GM21737 (cell line): Measurements from ENCODE around the gene LBH.

Experiments
- ATAC-seq: cut with Tn5 transposase; IDR thresholded peaks from one replicate; pipeline ENCODE4 v1.9.1; 2021; ENCODE audit warnings: mild to moderate bottlenecking, moderate library complexity; ENCODE audit not compliant: unreplicated experiment

The LBH gene

GRCh38 chr2:30231212-30231995 is at the start of gene LBH:
Gene LBH (plus strand): TSS chr2:30231534. CDS start chr2:30231739, 205 bp downstream.
- ATAC-seq = peak; percentile 47

DNA sequence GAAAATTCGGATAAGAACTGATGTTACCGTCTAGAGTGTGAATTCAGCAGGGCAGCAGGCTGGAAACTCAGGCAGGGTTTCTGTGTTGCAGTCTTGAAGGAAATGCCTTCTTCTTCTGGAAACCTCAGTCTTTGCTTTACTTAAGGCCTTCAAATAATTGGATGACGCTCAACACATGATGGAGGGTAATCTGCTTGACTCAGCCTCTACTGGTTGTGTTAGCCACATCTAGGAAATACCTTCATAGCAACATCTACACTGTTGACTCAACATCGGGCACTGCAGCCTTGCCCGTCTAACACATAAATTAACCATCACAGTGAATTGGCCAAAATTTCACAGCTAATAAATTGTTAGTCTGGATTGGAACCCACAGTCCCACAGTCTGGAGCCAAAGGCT is 47.3 kb upstream of the LBH start:
- ATAC-seq = no peak

DNA sequence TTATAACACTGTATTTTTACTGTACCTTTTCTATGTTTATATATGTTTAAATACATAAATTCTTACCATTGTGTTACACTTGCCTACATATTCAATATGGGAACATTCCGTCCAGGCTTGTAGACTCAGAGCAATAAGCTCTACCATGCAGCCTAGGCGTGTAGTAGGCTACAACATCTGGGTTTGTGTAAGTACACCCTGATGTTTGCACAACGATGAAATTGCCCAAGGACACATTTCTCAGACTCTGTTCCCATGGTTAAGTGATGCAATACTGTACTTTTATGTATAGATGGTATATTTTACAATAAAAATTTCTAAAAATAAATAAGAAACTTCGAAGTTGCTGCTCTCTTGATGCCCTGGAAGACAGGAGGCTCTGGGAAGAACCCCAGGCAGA is 46.2 kb upstream of the LBH start:
- ATAC-seq = no peak

- ATAC-seq = no peak
These were observed 43.0 kb upstream of the LBH start for GRCh38 chr2:30188292-30188691.

DNA sequence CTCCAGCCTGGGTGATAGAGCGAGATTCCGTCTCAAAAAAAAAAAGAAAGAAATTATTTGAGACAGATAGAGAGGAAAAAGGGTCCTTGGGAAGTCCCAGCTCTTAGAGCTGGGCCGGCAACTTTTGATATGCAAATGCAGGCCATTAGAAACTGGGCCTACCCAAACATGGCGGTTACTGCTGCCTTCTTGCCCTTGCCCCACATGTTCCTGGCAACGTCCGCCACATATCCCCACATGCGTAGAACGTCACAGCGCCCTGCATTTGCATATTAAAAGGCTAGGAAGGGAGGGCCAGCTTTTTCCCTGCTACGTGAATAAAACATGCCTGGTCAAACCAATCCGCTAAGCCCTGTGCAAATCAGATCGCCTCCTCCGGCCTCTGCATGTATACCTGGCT is 40.7 kb upstream of the LBH start:
- no peak for ATAC-seq

DNA sequence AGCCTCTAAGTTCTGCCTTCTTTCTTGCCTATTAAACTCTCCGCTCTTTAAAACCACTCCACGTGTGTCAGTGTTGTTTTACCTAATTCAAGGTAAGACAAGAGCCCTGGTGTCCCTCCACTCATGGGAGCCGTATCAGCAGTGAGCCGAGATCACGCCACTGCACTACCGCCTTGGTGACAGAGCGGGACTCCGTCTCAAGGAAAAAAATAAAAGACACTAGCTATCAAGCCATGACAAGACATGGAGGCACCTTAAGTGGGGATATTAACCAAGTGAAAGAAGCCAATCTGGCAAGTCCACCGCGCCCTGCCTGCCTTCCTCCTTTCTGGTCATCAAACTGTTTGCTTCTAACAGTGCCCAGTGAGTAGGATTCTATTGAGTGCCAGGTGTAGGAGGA is 40.2 kb upstream of the LBH start:
- no peak for ATAC-seq

DNA sequence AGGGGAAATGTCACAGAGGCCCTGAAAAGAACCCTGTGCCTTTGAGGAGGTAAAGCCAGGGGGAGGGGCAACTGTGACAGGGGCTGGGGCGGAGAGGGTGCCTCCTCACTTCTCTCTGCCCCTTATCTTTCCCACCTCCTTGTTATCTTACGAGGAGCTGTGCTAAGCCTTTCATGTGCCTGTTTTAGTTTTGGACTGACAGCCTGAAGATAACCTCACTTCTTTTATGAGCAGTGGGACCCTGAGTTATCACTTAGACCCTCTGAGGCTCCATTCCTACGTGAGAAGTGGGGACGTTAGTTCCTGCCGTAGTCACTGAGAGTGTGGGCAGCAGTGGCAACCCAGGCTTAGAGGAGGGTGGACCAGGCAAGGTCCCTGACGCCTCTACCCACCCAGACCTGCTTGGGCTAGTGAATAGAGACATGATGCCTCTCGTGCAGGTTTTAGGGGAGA is 39.5 kb upstream of the LBH start:
- no peak for ATAC-seq

DNA sequence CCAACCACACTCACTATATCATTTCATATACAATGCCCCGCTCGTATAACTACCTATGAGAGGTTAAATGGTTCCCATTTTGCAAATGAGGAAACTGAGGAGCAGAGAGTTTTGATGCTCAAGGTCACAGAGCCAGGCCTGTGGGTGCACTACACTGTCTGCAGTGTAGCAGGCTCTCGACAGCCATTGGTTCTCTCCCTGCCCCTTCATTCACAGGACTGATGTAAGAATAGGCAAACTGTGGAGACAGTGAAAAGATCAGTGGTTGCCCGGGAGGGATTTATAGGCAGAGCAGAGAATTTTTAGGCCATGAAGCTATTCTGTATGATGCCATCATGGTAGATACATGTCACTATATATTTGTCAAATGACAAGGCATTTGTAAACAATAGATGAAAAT is 39.0 kb upstream of the LBH start:
- no peak for ATAC-seq

DNA sequence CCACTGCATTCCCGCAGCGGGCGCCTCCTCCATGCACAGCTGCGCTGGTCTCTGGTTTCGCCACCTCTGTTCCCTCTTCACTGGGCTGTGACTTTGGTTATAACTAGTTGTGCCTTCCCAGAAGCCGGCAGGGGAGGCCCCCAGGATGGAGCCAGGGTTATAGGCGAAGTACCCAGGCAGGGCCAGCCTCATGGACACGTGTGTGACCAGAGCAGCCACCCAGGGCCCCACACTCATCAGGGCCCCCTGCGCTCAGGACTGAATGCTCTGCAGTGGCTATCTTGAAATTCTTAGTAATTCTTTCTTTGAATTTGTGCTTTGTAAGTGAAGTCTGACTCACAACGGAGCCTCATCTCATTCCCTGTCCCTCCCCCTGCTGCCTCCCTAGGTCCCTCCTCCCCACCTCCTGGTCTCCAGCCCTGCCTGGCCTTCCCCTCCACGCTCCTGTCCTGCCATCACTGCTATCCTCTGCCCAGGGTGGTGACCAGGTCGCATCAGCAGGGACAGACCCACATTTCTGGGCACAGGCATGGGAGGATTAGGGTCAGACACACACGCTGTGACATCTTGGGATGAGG is 38.1 kb upstream of the LBH start:
- no peak for ATAC-seq

DNA sequence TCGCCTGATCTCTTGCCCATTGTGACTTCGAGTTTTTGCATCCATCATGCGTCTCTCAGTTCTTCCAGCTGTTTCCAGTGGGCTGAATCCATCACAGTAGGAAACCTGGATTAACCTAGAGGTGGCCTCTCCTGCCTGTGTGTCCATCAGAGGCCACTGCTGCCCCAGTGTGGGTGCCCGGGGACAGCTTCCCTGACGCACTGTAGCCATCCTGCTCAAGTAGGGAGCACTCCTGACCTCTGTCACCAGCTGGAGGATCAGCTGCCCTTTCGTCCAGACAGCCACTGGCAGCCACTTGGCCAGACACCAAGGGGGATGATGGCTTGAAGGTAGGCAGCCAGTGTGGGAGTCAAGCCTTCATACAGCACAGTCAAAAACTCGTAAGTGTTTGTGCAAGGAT is 36.9 kb upstream of the LBH start:
- ATAC-seq = no peak

DNA sequence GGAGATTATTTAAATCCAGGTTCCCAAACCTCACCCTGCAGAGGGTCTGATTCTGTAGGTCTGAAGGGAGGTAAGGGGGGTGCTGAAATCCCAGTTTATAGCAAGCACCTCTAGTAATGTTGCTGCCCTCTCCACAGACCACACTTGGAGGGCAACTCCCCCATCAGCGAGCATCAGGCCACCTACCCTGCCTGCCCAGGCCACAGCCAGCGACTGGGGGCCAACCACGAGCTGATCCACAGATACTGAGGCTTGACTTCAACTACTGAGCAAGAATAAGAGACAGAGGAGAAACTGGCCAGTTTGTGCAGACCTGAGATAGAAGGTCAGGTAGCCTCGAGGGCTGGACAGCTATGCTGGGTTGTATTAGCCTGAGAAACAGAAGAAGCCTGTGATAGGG is 36.3 kb upstream of the LBH start:
- no peak for ATAC-seq

DNA sequence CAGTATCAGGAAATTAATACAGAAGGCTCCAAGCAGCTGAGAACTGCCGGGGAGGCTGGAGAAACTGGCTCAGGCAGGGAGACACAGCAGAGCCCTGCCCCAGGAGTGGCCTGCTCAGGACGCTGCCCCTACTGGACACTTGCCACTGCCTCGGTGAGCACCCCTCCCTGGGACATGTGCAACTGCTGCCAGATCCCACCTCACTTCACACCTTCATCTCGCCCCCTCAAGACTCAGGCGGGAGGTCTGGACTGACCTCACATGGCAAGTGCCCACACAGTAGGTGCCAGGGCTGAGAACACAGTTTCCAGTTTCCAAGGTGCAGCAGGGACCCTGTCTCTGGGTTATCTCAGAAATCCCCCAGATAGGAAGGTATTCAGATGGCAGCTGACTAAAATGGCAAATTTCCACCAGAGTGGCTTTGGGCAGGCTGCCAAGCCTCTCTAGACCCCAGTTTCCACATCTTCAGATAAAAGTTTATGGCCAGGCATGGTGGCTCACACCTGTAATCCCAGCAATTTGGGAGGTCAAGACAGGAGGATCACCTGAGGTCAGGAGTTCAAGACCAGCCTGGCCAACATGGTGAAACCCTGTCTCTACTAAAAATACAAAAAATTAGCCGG is 33.7 kb upstream of the LBH start:
- no peak for ATAC-seq

DNA sequence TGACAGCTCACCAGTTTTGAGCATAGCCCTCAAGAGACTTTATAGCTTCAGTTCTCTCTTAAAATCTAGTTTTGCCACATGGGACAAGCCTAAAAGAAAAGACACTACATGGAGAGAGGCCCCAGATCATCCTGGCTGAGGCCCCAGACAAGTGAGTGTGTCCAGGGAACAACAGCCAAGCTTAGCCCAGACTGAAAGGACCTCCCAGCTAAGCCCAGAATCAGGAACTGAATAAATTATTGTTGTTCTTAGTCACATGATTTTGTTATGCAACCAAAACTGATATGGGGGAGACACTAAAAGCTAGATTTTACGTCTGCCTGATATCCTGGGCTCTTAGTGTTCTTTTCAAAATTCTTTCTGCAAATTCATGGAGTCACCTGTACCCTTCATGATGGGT is 29.3 kb upstream of the LBH start:
- no peak for ATAC-seq

DNA sequence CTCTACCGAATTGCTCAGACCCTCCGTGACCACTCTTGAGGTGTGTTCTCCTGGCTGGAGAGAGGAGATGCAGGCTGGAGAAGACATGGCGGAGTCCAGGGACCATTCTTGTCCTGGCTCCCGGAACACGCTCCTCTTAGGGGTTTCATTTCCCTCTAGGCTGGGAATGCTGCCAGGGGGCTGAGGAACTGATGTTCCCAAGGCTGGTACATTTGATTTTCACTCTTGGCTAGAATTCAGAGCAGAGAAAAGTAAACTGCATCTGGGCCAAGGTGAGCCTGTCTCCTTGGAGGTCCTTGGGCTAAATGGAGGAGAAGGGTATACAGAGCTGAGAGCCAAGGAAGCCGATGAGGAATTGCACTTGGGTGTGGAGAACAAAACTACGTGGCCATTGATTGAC is 28.2 kb upstream of the LBH start:
- no peak for ATAC-seq

DNA sequence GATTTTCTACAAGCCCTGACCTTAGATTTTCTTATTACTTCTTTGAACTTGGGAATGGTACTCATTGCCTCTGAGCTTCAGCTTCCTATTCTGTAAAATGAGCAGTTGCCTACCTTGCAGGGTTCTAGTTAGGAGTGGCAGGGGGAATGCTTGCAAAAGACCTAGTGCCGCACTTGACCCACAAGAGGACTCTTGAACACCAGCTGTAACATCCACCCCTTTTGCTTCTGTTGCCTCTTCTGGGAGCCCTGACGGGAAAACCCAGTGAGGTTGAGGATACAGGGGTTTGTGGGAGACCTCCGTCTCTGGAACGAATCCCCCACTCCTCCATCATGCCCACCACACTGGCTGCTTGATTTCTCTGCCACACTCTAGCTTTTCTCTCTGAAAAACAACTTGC is 27.1 kb upstream of the LBH start:
- ATAC-seq = no peak

GRCh38 chr2:30205456-30205855 is 25.9 kb upstream of the LBH start:
- no peak for ATAC-seq

GRCh38 chr2:30206461-30207430 is 24.6 kb upstream of the LBH start:
- no peak for ATAC-seq

- ATAC-seq = no peak
These were observed 22.9 kb upstream of the LBH start for GRCh38 chr2:30208453-30208852.

DNA sequence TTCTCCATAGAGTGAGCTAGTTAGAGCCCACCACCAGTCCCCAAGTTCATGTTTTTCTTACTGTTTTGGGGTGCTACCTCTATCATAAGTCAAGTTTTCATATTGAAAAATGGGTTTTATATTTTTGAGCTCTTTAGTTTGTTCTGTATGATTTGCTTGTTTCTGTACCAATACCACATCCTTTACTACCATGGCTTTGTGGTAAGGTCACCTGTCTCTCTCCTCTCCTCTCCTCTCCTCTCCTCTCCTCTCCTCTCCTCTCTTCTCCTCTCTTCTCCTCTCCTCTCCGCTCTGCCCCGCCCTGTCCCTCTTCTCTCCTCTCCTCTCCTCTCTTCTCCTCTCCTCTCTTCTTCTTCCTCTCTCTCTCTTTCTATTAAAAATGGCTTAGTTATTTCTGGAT is 22.1 kb upstream of the LBH start:
- no peak for ATAC-seq

DNA sequence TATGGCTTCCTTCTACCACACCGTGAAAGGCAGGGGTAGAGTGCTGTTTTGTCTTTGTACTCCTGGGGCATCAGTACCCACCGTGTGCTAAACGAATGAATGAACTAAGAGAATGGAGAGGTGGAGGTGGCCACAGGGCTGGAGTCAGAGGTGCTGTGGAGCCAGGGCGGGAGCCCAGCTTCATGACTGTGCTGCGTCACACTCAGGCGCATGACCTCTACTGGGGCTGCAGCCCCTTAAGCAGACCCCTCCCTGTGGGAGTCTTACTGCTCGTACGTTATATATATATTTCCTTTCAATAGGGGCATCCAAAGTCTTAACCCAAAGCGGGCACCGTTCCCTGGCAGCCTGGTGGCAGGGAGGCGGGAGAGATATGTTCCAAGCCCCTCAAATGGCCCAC is 18.0 kb upstream of the LBH start:
- no peak for ATAC-seq

- ATAC-seq = no peak
These were observed 17.3 kb upstream of the LBH start for GRCh38 chr2:30213907-30214463.
